Ammon's horn (tissue), 1 donor: ENCODE results near the gene ZNF620.
"Not testable (repeated sequence)": the region's sequence is repeated elsewhere in the genome, so short reads cannot be mapped to it uniquely, and the experiment has no call there.

Source experiments
- DNase-seq: peaks from one replicate; pipeline ENCODE4 v3.0.0-alpha.2; 2016; ENCODE audit warnings: low spot score

ZNF620 gene

DNA sequence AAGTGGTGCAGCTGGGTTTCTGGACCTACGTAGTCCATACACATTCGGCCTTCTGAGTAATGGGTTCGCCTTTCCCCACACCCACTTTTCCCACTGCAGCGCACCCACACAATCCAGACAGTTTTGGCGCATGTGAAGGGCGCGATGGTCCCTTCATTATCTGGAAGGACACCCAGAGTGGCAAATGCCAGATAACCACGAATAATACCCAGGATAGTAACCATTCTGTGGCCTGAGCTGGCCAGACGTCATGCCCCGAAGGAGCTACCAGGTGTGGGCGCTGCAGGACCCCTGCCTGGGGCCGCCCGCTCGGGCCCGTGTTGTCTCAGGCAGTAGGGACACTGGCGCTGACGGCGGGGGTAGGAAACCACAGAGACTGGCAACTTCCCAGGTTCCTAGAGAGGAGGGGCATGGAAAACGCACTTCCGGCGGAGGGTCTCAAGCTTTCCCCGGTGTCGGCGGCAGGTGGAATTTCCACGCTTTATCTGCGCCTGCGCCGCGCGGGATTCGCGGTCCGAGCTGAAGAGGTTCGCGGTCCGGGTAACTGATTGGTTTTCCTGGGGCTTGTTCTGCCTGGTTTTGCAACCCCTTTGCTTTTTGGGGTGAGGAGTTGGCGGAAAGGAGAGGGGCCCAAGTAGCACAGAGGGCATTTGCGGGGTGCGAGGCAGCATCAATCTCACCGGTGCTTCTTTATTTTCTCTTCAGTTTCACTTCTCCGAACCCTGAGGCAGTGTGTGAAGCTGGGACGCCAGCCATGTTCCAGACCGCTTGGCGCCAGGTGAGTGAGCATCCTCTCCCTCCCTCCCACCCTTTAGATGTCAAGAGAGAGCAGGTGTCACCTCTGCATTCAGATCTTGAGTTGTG, at the start of gene ZNF620:
ZNF620 (plus strand) TSS at position 441 of the 864 bp plus-strand sequence; CDS start at position 755, 314 bp downstream.
- DNase-seq = peak; percentile 83

DNA sequence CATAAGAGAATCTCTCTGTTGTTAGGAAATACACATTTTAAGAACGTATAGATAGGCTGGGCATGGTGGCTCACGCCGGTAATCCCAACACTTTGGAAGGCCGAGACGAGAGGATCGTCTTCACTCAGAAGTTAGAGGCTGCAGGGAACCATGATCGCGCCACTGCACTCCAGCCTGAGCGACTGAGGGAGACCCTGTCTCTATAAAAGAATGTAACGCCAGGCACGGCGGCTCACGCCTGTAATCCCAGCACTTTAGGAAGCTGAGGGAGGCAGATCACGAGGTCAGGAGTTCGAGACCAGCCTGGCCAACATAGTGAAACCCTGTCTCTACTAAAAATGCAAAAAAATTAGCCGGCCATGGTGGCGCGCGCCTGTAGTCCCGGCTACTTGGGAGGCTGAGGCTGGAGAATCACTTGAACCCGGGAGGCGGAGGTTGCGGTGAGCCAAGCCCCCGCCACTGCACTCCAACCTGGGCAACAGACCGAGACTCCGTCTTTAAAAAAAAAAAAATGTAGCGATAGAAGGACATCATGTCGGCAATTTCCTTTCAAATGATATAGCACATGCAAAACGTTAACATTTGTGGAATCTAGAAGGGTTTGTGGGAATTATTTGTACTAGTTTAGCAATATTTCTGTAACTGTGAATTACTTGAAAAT, 49.4 kb upstream of the ZNF620 start:
- DNase-seq = no peak

GRCh38 chr3:40456940-40457823, 48.7 kb upstream of the ZNF620 start, which contains the start of gene RPL14:
TSS of gene RPL14 (plus strand) at chr3:40457339. CDS start at chr3:40457472, 133 bp downstream.
- peak; percentile 98 for DNase-seq

GRCh38 chr3:40458473-40458872, 47.4 kb upstream of the ZNF620 start:
- DNase-seq = no peak

DNA sequence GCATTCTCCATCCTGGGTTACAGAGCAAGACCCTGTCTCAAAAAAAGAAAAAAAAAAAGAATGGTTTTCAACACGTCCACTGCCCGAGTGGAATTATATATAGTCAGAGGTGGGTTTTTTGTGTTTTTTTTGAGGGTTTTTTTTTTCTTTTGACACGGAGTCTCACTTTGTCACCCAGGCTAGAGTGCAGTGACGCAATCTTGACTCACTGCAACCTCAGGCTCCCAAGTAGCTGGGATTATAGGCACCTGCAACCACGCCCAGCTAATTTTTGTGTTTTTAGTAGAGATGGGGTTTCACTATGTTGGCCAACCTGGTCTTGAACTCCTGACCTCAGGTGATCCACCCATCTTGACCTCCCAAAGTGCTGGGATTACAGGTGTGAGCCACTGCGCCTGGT, 45.4 kb upstream of the ZNF620 start:
- DNase-seq = not testable (repeated sequence)

DNA sequence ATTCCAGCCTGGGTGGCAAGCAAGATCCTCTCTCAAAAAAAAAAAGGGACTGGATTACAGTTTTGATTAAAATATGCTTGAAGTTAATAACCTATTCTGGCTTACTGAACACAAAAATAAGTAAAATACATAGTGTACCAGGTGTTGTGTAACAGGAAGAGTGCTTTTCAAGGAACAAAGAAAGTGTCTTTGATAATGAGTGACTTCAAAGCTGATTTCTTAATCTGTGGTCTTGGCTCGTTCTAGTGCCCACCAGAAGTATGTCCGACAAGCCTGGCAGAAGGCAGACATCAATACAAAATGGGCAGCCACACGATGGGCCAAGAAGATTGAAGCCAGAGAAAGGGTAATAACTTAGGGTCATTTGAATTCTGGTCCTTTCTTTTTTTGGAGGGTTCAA, 44.7 kb upstream of the ZNF620 start:
- DNase-seq = no peak

DNA sequence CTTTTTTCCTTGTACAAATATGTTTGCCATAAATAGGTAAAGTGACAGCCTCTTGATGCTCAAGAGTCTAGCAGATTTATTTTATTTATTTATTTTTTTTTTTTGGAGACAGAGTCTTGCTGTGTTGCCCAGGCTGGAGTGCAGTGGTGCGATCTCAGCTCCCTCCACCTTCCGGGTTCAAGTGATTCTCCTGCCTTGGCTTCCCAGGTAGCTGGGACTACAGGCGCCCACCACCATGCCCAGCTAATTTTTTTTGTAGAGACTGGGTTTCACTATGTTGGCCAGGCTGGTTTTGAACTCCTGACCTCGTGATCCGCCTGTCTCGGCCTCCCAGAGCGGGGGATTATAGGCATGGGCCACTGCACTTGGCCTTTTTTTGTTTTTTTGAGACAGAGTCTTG, 43.0 kb upstream of the ZNF620 start:
- DNase-seq = not testable (repeated sequence)

DNA sequence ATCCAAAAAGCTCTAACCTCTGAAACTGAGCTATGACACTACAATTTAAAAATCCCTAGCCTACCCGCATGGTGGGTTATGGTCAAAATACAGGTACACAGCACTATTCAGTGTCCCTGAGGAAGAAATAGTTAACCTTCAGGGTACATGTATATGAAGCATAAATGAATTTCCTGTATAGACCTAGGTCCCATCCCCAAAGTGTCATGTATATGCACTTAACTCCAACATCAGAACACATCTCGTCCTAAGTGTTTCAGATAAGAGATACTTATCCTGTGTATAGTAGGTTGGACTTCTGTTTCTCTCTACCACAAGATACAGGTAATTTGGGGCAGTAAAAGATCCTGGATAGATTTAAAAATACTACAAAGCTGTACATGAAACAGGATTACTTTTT, 42.3 kb upstream of the ZNF620 start:
- DNase-seq = no peak

DNA sequence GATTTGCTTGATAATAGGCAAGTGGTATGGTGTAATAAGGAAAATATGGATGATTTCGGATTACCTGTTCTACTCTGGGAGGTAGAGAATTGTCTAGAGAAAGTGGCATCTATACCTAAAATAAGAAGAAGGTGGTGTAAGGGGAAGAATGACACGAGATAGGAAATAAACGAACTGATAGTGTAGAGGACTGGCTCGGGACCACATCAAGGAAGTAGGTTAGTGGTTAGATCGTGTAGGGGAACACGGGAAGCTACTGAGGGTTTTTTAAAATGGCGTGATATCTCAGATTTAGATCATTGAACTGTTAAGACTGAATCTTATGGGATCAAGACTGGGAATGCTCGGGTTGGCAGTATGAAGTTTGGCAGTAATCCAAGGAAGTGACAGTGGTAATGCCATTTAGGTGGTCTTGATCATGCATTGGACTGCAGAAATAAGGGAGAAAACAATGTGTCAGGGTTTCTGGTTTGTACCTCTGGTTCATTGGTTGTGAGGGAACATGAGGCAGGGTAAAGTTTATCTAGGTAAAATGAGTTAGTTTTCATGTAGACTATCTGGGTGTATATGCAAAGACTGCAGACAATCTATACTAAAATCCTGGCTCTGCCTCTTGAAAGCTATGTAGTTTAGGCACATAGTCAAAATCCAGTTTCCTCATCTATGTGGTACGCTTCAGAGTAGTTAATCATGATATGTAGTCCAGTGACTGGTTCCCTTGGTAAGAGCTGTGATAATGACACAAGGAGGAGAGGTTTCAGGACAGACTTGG, 41.3 kb upstream of the ZNF620 start:
- no peak for DNase-seq

DNA sequence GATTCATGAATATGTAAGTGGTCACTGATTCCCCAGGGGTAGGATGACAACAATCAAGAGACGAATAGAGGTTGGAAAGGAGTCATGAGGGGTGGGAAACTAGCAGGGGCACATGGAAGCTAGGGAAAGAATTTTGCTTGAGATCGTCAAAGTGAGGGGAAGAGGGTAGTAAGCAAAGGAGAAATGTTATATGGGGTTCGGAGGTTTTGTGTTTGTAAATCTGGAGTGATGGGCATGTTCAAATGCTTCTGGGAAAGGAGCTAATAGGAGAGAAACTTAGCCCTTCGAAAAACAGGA, 40.8 kb upstream of the ZNF620 start:
- no peak for DNase-seq

DNA sequence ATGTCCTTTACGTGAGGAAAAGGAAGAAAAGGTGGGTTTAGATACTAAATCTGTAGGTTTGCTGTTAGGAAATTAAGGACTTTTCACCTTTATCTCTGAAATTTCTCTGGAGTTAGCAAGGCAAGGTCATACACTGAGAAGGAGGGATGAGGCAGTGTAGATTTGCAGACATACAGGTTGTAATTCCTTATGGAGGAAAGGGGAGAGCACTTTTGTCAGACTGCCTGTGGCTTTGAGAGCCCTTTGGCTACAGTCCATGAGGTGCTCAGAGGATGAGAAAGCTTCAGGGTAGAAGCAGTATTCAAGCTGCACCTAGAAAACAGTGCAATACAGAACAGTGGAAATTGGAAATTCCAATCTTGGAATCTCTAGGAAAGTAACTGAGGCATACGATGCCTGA, 40.4 kb upstream of the ZNF620 start:
- DNase-seq = no peak

- DNase-seq = no peak
Observed at GRCh38 chr3:40468018-40468417, 37.8 kb upstream of the ZNF620 start.

- DNase-seq = no peak
Observed at GRCh38 chr3:40470701-40471100, 35.1 kb upstream of the ZNF620 start.

- peak; percentile 69 for DNase-seq
Observed at GRCh38 chr3:40476478-40477470, 29.1 kb upstream of the ZNF620 start, which contains the start of gene ZNF619. TSS of gene ZNF619 (plus strand) at chr3:40477122. CDS start at chr3:40477980, 858 bp downstream.

- DNase-seq = peak; percentile 46
Observed at GRCh38 chr3:40477666-40478065, 28.2 kb upstream of the ZNF620 start.

GRCh38 chr3:40487172-40487571, 18.7 kb upstream of the ZNF620 start:
- DNase-seq = no peak

DNA sequence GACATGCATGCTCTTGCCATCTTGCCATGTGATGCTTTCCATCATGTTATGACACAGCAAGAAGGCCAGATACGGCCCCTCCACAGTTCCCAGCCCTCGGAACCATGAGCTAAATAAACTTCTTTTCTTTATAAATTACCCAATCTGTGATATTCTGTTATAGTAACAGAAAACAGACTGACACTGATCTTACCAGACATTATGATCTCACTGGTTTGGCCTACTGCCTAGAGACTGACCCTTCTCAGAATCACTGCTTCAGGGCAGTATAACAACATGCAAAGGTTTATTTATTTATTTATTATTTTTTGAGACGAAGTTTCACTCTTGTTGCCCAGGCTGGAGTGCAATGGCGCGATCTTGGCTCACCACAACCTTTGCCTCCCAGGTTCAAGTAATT, 14.9 kb upstream of the ZNF620 start:
- DNase-seq = no peak

- DNase-seq = no peak
Observed at GRCh38 chr3:40494698-40495097, 11.1 kb upstream of the ZNF620 start.

DNA sequence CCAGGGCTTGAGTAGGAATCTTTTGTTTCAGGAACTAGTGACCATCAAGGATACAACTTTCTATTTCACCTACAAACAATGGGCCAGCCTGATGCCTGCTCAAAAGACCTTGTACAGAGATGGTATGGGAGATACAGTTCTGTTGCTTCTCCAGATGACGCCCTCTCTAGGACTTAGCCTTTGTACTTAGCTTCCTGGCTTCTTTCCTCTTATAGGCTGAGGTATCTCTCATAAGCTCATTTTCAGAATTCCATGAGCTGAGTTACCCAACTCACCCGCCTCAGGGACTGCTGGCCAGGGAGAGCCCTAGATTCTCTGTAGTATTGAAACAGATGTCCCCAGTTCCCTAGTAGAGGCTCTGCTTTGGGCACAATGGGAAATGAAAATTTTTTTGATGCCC, 8.6 kb upstream of the ZNF620 start:
- DNase-seq = no peak

GRCh38 chr3:40499952-40500351, 5.9 kb upstream of the ZNF620 start:
- DNase-seq = no peak
